DOHH2 (cell line): Measurements from ENCODE around the gene CACNA2D3.
"Not testable (repeated sequence)": the region's sequence is repeated elsewhere in the genome, so short reads cannot be mapped to it uniquely, and the experiment has no call there.

ENCODE experiments used
- EZH2phosphoT487 ChIP-seq: fragments of 200-600 bp; sonication (generic); IDR thresholded peaks from 2 replicates; pipeline ENCODE4 v1.6.1; 2017; ENCODE audit warnings: borderline replicate concordance, mild to moderate bottlenecking, antibody characterized with exemption, low read length, moderate library complexity, mixed read lengths
- TF ChIP-seq, protein P1 (sequence below): fragments of 200-600 bp; sonication (generic); IDR thresholded peaks from one replicate; pipeline ENCODE4 v1.5.1; 2014; ENCODE audit warnings: antibody characterized with exemption, mild to moderate bottlenecking, low read depth, low read length; ENCODE audit not compliant: poor library complexity, severe bottlenecking

DNA sequence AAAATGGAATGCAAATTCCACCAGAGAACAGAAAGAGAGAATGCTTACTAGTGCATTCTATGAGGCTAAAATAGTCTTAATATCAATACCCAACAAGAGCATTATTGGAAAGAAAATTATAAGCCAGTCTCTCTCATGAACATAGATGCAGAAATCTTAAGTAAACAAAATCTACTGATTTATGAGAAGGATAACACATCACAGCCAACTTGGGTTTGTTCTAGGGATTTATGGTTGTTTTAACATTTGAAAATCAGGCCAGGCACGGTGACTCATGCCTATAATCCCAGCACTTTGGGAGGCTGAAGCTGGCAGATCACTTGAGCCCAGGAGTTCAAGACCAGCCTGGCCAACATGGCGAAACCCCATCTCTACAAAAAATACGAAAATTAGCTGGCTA, 989.6 kb downstream of the CACNA2D3 start:
- TF ChIP-seq, protein P1, sequence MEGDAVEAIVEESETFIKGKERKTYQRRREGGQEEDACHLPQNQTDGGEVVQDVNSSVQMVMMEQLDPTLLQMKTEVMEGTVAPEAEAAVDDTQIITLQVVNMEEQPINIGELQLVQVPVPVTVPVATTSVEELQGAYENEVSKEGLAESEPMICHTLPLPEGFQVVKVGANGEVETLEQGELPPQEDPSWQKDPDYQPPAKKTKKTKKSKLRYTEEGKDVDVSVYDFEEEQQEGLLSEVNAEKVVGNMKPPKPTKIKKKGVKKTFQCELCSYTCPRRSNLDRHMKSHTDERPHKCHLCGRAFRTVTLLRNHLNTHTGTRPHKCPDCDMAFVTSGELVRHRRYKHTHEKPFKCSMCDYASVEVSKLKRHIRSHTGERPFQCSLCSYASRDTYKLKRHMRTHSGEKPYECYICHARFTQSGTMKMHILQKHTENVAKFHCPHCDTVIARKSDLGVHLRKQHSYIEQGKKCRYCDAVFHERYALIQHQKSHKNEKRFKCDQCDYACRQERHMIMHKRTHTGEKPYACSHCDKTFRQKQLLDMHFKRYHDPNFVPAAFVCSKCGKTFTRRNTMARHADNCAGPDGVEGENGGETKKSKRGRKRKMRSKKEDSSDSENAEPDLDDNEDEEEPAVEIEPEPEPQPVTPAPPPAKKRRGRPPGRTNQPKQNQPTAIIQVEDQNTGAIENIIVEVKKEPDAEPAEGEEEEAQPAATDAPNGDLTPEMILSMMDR, result not testable (repeated sequence)
- TF ChIP-seq EZH2phosphoT487, result not testable (repeated sequence)
